ENCODE measurements around the gene FPR3.
"Not testable (repeated sequence)": the region's sequence is repeated elsewhere in the genome, so short reads cannot be mapped to it uniquely, and the experiment has no call there.

FPR3 gene

GRCh38 chr19:51799774-51800472, 5.0 kb downstream of the FPR3 start:
- DNase-seq = no peak
- Histone ChIP-seq H3K4me3 (ENCODE audit: low read depth, low read length) (no peak overlapping the region), H3K27me3 (replicated peaks) (no peaks in the 10 kb centered on the region), H3K36me3 (replicated peaks) (no peaks in the 10 kb centered on the region), H3K27ac (peak overlapping the region; percentile 70)
- no peak for TF ChIP-seq CTCF (IDR thresholded peaks at IDR 0.05; ENCODE audit: low read depth, low read length, missing control alignments)
- in situ Hi-C loops (cut with HindIII; ENCODE audit: low pct_ligation_motif_present, low sequenced_read_pairs) = no loop called here

- Histone ChIP-seq H3K27me3 (replicated peaks) (no peaks in the 10 kb centered on the region), H3K4me3 (ENCODE audit: low read depth, low read length) (no peak overlapping the region), H3K36me3 (replicated peaks) (no peaks in the 10 kb centered on the region), H3K27ac (peak overlapping the region; percentile 70)
- in situ Hi-C loops (cut with HindIII; ENCODE audit: low pct_ligation_motif_present, low sequenced_read_pairs) = no loop called here
- DNase-seq = peak; percentile 56
- TF ChIP-seq CTCF (IDR thresholded peaks at IDR 0.05; ENCODE audit: low read depth, low read length, missing control alignments) = no peak
These were observed 5.7 kb downstream of the FPR3 start for GRCh38 chr19:51800473-51801244.

GRCh38 chr19:51802775-51803174, 7.8 kb downstream of the FPR3 start:
- in situ Hi-C loops (cut with HindIII; ENCODE audit: low pct_ligation_motif_present, low sequenced_read_pairs) = no loop called here
- Histone ChIP-seq H3K27me3 (replicated peaks) (no peaks in the 10 kb centered on the region), H3K36me3 (replicated peaks) (no peaks in the 10 kb centered on the region), H3K27ac (no peak overlapping the region), H3K4me3 (ENCODE audit: low read depth, low read length) (no peak overlapping the region)
- TF ChIP-seq CTCF (IDR thresholded peaks at IDR 0.05; ENCODE audit: low read depth, low read length, missing control alignments) = no peak
- no peak for DNase-seq

- DNase-seq = no peak
- TF ChIP-seq CTCF (IDR thresholded peaks at IDR 0.05; ENCODE audit: low read depth, low read length, missing control alignments) = no peak
- Histone ChIP-seq H3K36me3 (replicated peaks) (no peaks in the 10 kb centered on the region), H3K4me3 (ENCODE audit: low read depth, low read length) (no peak overlapping the region), H3K27me3 (replicated peaks) (no peaks in the 10 kb centered on the region), H3K27ac (no peak overlapping the region)
- in situ Hi-C loops (cut with HindIII; ENCODE audit: low pct_ligation_motif_present, low sequenced_read_pairs) = no loop called here
These were observed 8.6 kb downstream of the FPR3 start for GRCh38 chr19:51803519-51803918.

GRCh38 chr19:51803967-51804366, 9.0 kb downstream of the FPR3 start:
- no peaks in the 10 kb centered on the region for H3K36me3 ChIP-seq (replicated peaks)
- TF ChIP-seq CTCF (IDR thresholded peaks at IDR 0.05; ENCODE audit: low read depth, low read length, missing control alignments) = no peak
- no peak for DNase-seq
- in situ Hi-C loops (cut with HindIII; ENCODE audit: low pct_ligation_motif_present, low sequenced_read_pairs) = no loop called here
- no peak overlapping the region for H3K27ac ChIP-seq
- H3K27me3 ChIP-seq (replicated peaks) = no peaks in the 10 kb centered on the region
- H3K4me3 ChIP-seq (ENCODE audit: low read depth, low read length) = no peak overlapping the region

GRCh38 chr19:51804789-51805188, 9.8 kb downstream of the FPR3 start:
- in situ Hi-C loops (cut with HindIII; ENCODE audit: low pct_ligation_motif_present, low sequenced_read_pairs); H3K27me3 ChIP-seq (replicated peaks); DNase-seq; H3K36me3 ChIP-seq (replicated peaks); H3K27ac ChIP-seq; H3K4me3 ChIP-seq (ENCODE audit: low read depth, low read length): not testable (repeated sequence)

- H3K27ac ChIP-seq; in situ Hi-C loops (cut with HindIII; ENCODE audit: low pct_ligation_motif_present, low sequenced_read_pairs): not testable (repeated sequence)
These were observed 10.4 kb downstream of the FPR3 start for GRCh38 chr19:51805396-51805795.

GRCh38 chr19:51806571-51806970, 11.6 kb downstream of the FPR3 start:
- H3K27ac ChIP-seq; DNase-seq; H3K4me3 ChIP-seq (ENCODE audit: low read depth, low read length); H3K27me3 ChIP-seq (replicated peaks); in situ Hi-C loops (cut with HindIII; ENCODE audit: low pct_ligation_motif_present, low sequenced_read_pairs); H3K36me3 ChIP-seq (replicated peaks): not testable (repeated sequence)

More at GRCh38 chr19:51805396-51805795, 10.4 kb downstream of the FPR3 start:
- not testable (repeated sequence) for DNase-seq; H3K4me3 ChIP-seq (ENCODE audit: low read depth, low read length); H3K27me3 ChIP-seq (replicated peaks); H3K36me3 ChIP-seq (replicated peaks)

All from brain microvascular endothelial cell (primary cell).